WTC11 (cell line): ENCODE measurements around the gene WWOX. TPM values are rescaled to one million over a fixed set of nuclear protein-coding genes. Genes with fewer than 3 reads are reported as not detected.

ENCODE experiments used
- ATAC-seq: fragments of 200-7000 bp; cut with Tn5 transposase; 2 replicates; pipeline ENCODE4 v1.10.0; 2021; ENCODE audit warnings: mild to moderate bottlenecking, moderate library complexity
- CTCF ChIA-PET: fragments of 300-600 bp; sonication (Branson Sonifier 250); formaldehyde crosslinking; loops from one replicate; lab custom pipeline; 2021; ENCODE audit warnings: antibody characterized with exemption; lab: Charles Lee
- POLR2A ChIA-PET: fragments of 350-600 bp; sonication (Branson Sonifier 250); formaldehyde crosslinking; loops from one replicate; lab custom pipeline; 2021; ENCODE audit warnings: antibody characterized with exemption; lab: Charles Lee
- DNase-seq: peaks from one replicate; pipeline ENCODE4 v3.0.0; 2021; ENCODE audit warnings: low spot score
- H3K27ac Mint-ChIP-seq: 2 replicates; pipeline ENCODE4 v1.8.0; 2021; ENCODE audit warnings: mixed read lengths
- H3K27me3 Mint-ChIP-seq: 2 replicates; pipeline ENCODE4 v1.8.0; 2021; ENCODE audit warnings: low read depth, mild to moderate bottlenecking, moderate library complexity, mixed read lengths
- H3K36me3 Mint-ChIP-seq: 2 replicates; pipeline ENCODE4 v1.8.0; 2021; ENCODE audit warnings: mixed read lengths
- H3K4me1 Mint-ChIP-seq: 2 replicates; pipeline ENCODE4 v1.8.0; 2022; ENCODE audit warnings: mixed read lengths
- H3K4me3 Mint-ChIP-seq: 2 replicates; pipeline ENCODE4 v1.8.0; 2021; ENCODE audit warnings: mild to moderate bottlenecking, moderate library complexity, mixed read lengths
- H3K9me3 Mint-ChIP-seq: 2 replicates; pipeline ENCODE4 v1.8.0; 2021; ENCODE audit warnings: mixed read lengths
- ARID4B ChIP-seq: sonication (generic); formaldehyde crosslinking; IDR thresholded peaks from 2 replicates; pipeline ENCODE4 v1.8.0; 2023; ENCODE audit warnings: missing genetic modification reagents, mild to moderate bottlenecking, borderline replicate concordance
- ATF2 ChIP-seq: sonication (generic); formaldehyde crosslinking; IDR thresholded peaks from 2 replicates; pipeline ENCODE4 v1.8.1; 2022; ENCODE audit warnings: low read depth, missing genetic modification reagents, borderline replicate concordance
- CREB1 ChIP-seq: sonication (generic); formaldehyde crosslinking; IDR thresholded peaks from 2 replicates; pipeline ENCODE4 v1.8.0; 2023; ENCODE audit warnings: mild to moderate bottlenecking, missing genetic modification reagents
- E2F1 ChIP-seq: sonication (generic); formaldehyde crosslinking; IDR thresholded peaks from 2 replicates; pipeline ENCODE4 v1.8.0; 2022; ENCODE audit warnings: mild to moderate bottlenecking, missing genetic modification reagents
- E2F5 ChIP-seq: sonication (generic); formaldehyde crosslinking; IDR thresholded peaks from 2 replicates; pipeline ENCODE4 v1.8.1; 2022; ENCODE audit warnings: mild to moderate bottlenecking, moderate library complexity, missing genetic modification reagents
- FOXP1 ChIP-seq: sonication (generic); formaldehyde crosslinking; IDR thresholded peaks from 2 replicates; pipeline ENCODE4 v1.8.0; 2022; ENCODE audit warnings: missing genetic modification reagents, mild to moderate bottlenecking, moderate library complexity, borderline replicate concordance
- GRHL2 ChIP-seq: fragments of 250-450 bp; sonication (Bioruptor Pico); IDR thresholded peaks from 2 replicates; pipeline ENCODE4 v1.8.0; 2022; ENCODE audit warnings: mild to moderate bottlenecking, moderate library complexity; ENCODE audit not compliant: insufficient replicate concordance, severe bottlenecking
- JUN ChIP-seq: sonication (generic); formaldehyde crosslinking; IDR thresholded peaks from 2 replicates; pipeline ENCODE4 v1.8.0; 2023; ENCODE audit warnings: mild to moderate bottlenecking, missing genetic modification reagents
- NFATC4 ChIP-seq: fragments of 250-450 bp; sonication (Bioruptor Pico); IDR thresholded peaks from 2 replicates; pipeline ENCODE4 v1.9.0; 2021; ENCODE audit warnings: mild to moderate bottlenecking
- NFE2L1 ChIP-seq: sonication (generic); formaldehyde crosslinking; IDR thresholded peaks from 2 replicates; pipeline ENCODE4 v1.8.1; 2023; ENCODE audit warnings: missing genetic modification reagents
- NR2C2 ChIP-seq: sonication (generic); formaldehyde crosslinking; IDR thresholded peaks from 2 replicates; pipeline ENCODE4 v1.8.0; 2022; ENCODE audit warnings: mild to moderate bottlenecking, missing genetic modification reagents
- PREB ChIP-seq: sonication (generic); formaldehyde crosslinking; IDR thresholded peaks from 2 replicates; pipeline ENCODE4 v1.8.1; 2022; ENCODE audit warnings: mild to moderate bottlenecking, missing genetic modification reagents, moderate library complexity, borderline replicate concordance
- PRRX2 ChIP-seq: fragments of 250-450 bp; sonication (Bioruptor Pico); IDR thresholded peaks from 2 replicates; pipeline ENCODE4 v1.8.0; 2021; ENCODE audit warnings: mild to moderate bottlenecking
- RELA ChIP-seq: sonication (generic); formaldehyde crosslinking; IDR thresholded peaks from 2 replicates; pipeline ENCODE4 v1.8.1; 2022; ENCODE audit warnings: missing genetic modification reagents, mild to moderate bottlenecking, borderline replicate concordance
- RORB ChIP-seq: fragments of 250-450 bp; sonication (Bioruptor Pico); IDR thresholded peaks from 2 replicates; pipeline ENCODE4 v1.9.0; 2021; ENCODE audit warnings: mild to moderate bottlenecking
- SOX15 ChIP-seq: fragments of 250-450 bp; sonication (Bioruptor Pico); IDR thresholded peaks from 2 replicates; pipeline ENCODE4 v1.9.0; 2021; ENCODE audit warnings: mild to moderate bottlenecking
- STAT6 ChIP-seq: sonication (generic); formaldehyde crosslinking; conservative IDR thresholded peaks from 2 replicates; pipeline ENCODE4 v1.8.1; 2023; ENCODE audit warnings: mild to moderate bottlenecking, low read depth, missing genetic modification reagents, moderate library complexity
- USF1 ChIP-seq: sonication (generic); formaldehyde crosslinking; IDR thresholded peaks from 2 replicates; pipeline ENCODE4 v1.8.0; 2022; ENCODE audit warnings: mild to moderate bottlenecking, missing genetic modification reagents
- ZNF317 ChIP-seq: sonication (generic); formaldehyde crosslinking; IDR thresholded peaks from 2 replicates; pipeline ENCODE4 v1.8.1; 2023; ENCODE audit warnings: low read depth, mild to moderate bottlenecking, moderate library complexity, missing genetic modification reagents, borderline replicate concordance
- total RNA-seq: library from RNA; stranded (reverse); gene quantifications from 3 replicates; pipeline ENCODE4 v1.2.3, GENCODE V29; 2021

WWOX gene
- total RNA-seq, 1 experiment from 2014 or later, result 15.7 TPM

GRCh38 chr16:78744796-78745107, 645.3 kb downstream of the WWOX start (continued):
- TF ChIP-seq ZNF317 (CRISPR knock-in tag) (no peak), JUN (CRISPR knock-in tag) (no peak), NFE2L1 (CRISPR knock-in tag) (no peak), ATF2 (CRISPR knock-in tag) (no peak)

GRCh38 chr16:78745108-78746019, 645.9 kb downstream of the WWOX start:
- H3K4me3 Mint-ChIP-seq, result no peak overlapping the region
- TF ChIP-seq FOXP1 (CRISPR knock-in tag) (no peak), NR2C2 (no peak), RELA (CRISPR knock-in tag) (no peak), STAT6 (CRISPR knock-in tag) (no peak), SOX15 (no peak), JUN (CRISPR knock-in tag) (no peak), NFATC4 (CRISPR knock-in tag) (no peak), GRHL2 (no peak), RORB (CRISPR knock-in tag) (no peak), USF1 (CRISPR knock-in tag) (no peak), CREB1 (CRISPR knock-in tag) (no peak), E2F5 (no peak)
- H3K27ac Mint-ChIP-seq, result no peak overlapping the region
- peaks cover 8% of the 10 kb centered on the region for H3K9me3 Mint-ChIP-seq
- H3K27me3 Mint-ChIP-seq, result no peaks in the 10 kb centered on the region
- ChIA-PET CTCF (interaction anchor here (1.8 kb wide), 1 partner anchor 25 kb away, joined by 5 read pairs; no protein-coding TSS in a partner anchor), POLR2A (interaction anchor here (0.6 to 0.7 kb wide), 2 partner anchors 22 to 136 kb away, joined by 3 to 7 read pairs; no protein-coding TSS in a partner anchor)
- ATAC-seq (no peak), DNase-seq (no peak)
- H3K36me3 Mint-ChIP-seq, result no peaks in the 10 kb centered on the region
- peaks cover 16% of the 10 kb centered on the region for H3K4me1 Mint-ChIP-seq

- no peak overlapping the region for H3K4me3 Mint-ChIP-seq
- CTCF ChIA-PET, result interaction anchor here (1.8 kb wide), 1 partner anchor 24 kb away, joined by 5 read pairs; no protein-coding TSS in a partner anchor
- POLR2A ChIA-PET, result no interaction called here
- H3K36me3 Mint-ChIP-seq, result no peaks in the 10 kb centered on the region
- no peaks in the 10 kb centered on the region for H3K27me3 Mint-ChIP-seq
- H3K27ac Mint-ChIP-seq, result no peak overlapping the region
- ATAC-seq, result no peak
- peaks cover 14% of the 10 kb centered on the region for H3K9me3 Mint-ChIP-seq
- DNase-seq, result no peak
- peaks cover 16% of the 10 kb centered on the region for H3K4me1 Mint-ChIP-seq
- TF ChIP-seq E2F1 (CRISPR knock-in tag) (no peak), PRRX2 (CRISPR knock-in tag) (no peak), GRHL2 (no peak), ARID4B (no peak), PREB (no peak)
These were observed 647.3 kb downstream of the WWOX start for GRCh38 chr16:78746718-78747117.
